ENCODE results near the gene XPR1.

The XPR1 gene

DNA sequence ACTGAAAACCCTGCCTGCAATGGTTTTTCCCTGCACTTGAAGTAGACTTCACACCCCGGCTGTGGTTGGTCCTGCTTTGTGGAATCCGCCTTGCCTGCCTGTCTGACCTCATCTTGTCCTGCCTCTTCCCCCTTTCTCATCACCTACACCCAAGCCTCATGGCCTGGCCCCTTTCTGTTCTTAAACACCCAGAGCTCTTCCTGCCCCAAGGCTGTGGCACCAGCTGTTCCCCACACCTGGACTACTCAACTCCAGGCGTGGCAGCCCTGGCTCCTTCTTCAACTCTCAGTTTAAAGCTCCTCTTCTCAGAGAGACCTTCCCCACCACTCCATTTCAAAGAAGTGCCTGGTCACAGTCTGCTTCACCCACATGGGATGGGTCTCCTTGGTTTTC is 307.9 kb downstream of the XPR1 start:
- H3K4me3 ChIP-seq (ENCODE audit: low read length): no peak overlapping the region
- no peak for DNase-seq (ENCODE audit: low read depth)
- TF ChIP-seq, protein P1, sequence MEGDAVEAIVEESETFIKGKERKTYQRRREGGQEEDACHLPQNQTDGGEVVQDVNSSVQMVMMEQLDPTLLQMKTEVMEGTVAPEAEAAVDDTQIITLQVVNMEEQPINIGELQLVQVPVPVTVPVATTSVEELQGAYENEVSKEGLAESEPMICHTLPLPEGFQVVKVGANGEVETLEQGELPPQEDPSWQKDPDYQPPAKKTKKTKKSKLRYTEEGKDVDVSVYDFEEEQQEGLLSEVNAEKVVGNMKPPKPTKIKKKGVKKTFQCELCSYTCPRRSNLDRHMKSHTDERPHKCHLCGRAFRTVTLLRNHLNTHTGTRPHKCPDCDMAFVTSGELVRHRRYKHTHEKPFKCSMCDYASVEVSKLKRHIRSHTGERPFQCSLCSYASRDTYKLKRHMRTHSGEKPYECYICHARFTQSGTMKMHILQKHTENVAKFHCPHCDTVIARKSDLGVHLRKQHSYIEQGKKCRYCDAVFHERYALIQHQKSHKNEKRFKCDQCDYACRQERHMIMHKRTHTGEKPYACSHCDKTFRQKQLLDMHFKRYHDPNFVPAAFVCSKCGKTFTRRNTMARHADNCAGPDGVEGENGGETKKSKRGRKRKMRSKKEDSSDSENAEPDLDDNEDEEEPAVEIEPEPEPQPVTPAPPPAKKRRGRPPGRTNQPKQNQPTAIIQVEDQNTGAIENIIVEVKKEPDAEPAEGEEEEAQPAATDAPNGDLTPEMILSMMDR (IDR thresholded peaks at IDR 0.05; ENCODE audit: insufficient read depth, low read depth, low read length, missing control alignments): no peak

All from epithelial cell of esophagus (primary cell).